GM21367 (cell line): ENCODE data around the gene C14orf180.
"Not testable (repeated sequence)": the region's sequence is repeated elsewhere in the genome, so short reads cannot be mapped to it uniquely, and the experiment has no call there.

ENCODE experiments used
- ATAC-seq: cut with Tn5 transposase; IDR thresholded peaks from one replicate; pipeline ENCODE4 v1.9.1; 2021; ENCODE audit not compliant: unreplicated experiment

Gene C14orf180

GRCh38 chr14:104603711-104604401 lies 24.3 kb downstream of the C14orf180 start:
- ATAC-seq = no peak

- no peak for ATAC-seq
Observed at GRCh38 chr14:104604458-104605449, 25.2 kb downstream of the C14orf180 start, which contains the start of gene TMEM179. TMEM179 (minus strand) TSS chr14:104604772; CDS start chr14:104604741, 31 bp downstream.

GRCh38 chr14:104609666-104610065 lies 30.1 kb downstream of the C14orf180 start:
- no peak for ATAC-seq

DNA sequence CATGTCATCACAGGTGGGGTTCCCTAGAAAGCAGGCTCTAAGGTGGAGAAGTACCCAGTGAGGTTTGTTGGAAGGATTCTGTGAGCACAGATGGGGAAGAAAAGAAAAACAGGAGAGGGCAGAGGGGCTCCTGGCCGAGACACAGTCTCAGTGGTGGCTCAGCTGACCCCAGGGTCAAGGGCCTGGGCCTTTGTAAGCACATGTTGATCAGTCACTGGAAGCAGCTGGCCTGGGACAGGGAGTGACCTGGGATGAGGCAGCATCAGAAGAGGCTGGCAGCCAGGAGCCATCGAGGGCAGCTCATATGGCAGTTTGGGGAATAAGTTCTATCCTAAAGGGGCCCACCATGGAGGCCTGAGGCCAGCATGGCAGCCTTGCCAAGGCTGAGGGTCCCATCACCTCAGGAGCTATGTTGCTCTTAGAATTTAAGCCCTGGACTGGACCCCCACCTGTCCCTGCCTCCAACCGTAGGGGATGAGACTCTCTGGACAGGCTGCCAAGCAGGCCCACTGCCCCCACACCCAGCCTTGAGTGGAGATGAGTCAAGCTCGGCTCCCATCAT lies 31.3 kb downstream of the C14orf180 start:
- ATAC-seq = no peak

DNA sequence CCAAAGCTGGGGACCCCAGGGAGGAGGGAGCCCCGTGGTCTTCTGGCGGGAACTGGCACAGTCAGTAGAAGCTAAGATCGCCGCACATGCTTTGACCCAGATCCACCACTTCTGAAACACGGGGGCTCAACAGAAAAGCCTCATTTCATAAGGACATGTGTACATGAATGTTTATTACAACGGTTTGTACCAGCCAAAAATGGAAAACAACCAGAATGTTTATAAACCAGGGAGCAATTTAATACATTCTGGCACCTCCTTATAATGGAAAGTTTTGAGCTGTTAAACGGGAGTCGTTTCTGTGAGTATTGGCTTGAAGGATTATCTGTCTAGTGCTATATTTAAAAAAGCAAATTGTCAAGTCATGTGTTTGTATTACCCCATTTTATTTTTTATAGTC lies 32.3 kb downstream of the C14orf180 start:
- ATAC-seq = no peak

GRCh38 chr14:104614126-104614812 lies 34.7 kb downstream of the C14orf180 start:
- ATAC-seq = no peak

GRCh38 chr14:104624939-104625338 lies 45.4 kb downstream of the C14orf180 start:
- no peak for ATAC-seq

DNA sequence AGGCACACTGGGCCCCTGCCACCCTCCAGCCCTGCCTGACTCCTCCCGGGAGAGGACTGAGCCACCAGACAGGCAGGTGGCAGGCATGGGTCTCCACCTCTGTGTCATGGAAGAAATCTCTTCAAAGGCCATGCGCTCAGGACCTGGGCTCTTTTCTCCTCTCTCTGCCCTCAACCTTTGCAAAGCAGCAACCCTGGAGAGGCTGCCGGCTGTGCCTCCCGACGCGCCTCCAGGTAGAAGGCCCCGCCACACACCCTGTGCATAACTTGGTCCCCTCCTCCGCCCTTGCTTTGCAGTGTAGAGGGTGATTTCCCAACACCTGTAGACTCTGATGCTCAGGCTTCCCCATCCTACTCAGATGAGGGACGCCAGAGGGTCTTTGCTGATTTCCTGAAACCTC lies 53.2 kb downstream of the C14orf180 start:
- no peak for ATAC-seq

GRCh38 chr14:104633276-104634137 lies 53.9 kb downstream of the C14orf180 start:
- no peak for ATAC-seq

DNA sequence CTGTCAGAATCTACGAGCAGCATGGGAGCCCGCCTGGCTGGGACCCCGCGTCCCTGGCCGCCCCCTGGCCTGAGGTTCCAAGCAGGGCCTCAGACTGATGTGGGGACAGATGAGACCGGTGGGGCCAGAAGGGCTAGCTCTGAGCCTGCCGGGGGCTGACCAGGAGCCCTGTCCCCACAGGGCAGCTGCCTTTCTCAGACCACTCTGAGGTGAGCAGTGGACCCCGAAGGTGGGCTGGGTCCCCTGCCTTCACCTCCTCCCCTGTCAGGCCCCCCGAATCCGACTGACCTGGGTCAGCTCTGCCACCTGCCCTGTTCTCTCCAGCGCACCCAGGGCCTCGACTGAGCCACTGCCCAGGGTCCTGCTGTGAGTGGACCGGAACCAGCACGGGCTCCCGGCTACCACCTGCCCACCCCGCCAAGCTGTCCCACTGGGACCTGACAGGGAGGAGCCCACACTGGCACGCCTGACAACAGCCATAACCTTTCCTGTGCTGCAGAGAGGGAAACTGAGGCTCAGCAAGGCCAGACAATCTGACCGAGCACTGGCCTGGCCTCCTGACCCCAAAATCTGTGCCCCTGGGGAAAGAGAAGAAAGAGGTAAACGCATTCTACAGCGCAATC lies 54.7 kb downstream of the C14orf180 start:
- ATAC-seq = no peak

- ATAC-seq = no peak
Observed at GRCh38 chr14:104634886-104635570, 55.5 kb downstream of the C14orf180 start.

GRCh38 chr14:104635717-104636116 lies 56.2 kb downstream of the C14orf180 start:
- no peak for ATAC-seq

DNA sequence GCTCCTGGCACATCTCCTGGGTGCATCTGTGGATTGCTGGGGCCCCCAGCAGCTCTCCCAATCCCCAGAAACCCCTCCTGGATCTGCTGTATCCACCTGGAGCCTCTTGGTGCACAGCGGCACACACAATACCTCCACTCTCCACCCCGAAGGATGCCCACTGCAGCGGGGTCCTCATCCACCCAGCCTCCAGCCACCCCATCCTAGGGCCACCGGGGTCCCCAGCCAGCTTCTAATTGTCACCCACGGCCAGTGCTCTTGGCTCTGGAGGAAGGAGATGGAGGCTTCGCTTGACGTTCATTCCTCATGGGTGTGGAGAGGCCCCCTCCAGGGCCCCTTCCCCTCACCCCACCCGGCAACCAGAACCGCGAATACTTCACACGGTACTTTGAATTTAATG lies 56.6 kb downstream of the C14orf180 start:
- ATAC-seq = no peak

- ATAC-seq = not testable (repeated sequence)
Observed at GRCh38 chr14:104636846-104637545, 57.4 kb downstream of the C14orf180 start.

GRCh38 chr14:104637546-104638003 lies 58.0 kb downstream of the C14orf180 start:
- no peak for ATAC-seq

DNA sequence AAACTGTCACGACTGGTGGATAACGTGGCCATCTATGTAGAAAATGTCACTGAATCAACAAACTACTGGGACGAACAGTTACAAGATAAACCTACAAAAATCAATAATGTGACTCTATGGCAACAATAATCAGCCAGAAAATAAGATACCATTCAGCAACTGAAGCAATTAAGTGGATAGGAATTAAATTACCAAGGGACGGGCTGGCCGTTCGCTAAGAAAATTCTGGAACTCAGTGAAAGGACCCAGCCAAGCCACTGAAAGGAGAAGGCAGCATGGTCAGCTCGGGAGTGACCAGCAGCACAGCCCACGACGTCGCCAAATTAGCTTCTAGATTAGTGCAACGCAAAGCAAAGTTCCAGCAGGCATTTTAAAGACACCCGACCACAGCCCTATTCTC lies 58.6 kb downstream of the C14orf180 start:
- ATAC-seq = no peak

DNA sequence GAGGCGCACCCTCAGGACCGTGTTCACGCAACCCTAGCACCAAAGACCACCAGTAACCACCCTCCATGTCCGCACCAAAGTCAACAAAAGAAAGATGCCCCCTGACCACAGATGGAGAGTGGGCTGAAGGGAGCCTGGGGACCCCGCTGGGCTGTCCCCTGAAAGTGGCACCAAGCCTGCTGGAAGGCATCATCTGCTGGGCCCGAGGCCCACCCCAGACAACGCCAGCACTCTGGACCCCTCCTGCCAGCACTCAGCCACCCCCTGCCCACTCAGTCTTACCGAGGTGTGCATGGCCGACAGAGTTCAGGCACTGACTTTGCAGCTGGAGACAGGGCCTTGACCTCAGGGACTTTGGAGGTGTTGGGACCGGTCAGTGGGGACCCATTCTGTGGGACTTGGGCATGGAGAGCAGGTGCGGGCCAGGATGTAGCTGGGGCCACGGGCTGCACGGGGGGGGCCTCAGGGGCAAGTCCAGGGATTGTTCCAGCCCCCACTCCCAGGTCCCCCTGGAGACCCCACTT lies 59.4 kb downstream of the C14orf180 start:
- no peak for ATAC-seq

GRCh38 chr14:104639471-104639870 lies 59.9 kb downstream of the C14orf180 start:
- no peak for ATAC-seq
